ENCODE results near the gene MORN1. TPM values are rescaled to one million over a fixed set of nuclear protein-coding genes. Genes with fewer than 3 reads are reported as not detected.

MORN1 gene
- polyA plus RNA-seq, 3 donors from 2014 or later = 0.89 to 4.0 (median 3.9) TPM

DNA sequence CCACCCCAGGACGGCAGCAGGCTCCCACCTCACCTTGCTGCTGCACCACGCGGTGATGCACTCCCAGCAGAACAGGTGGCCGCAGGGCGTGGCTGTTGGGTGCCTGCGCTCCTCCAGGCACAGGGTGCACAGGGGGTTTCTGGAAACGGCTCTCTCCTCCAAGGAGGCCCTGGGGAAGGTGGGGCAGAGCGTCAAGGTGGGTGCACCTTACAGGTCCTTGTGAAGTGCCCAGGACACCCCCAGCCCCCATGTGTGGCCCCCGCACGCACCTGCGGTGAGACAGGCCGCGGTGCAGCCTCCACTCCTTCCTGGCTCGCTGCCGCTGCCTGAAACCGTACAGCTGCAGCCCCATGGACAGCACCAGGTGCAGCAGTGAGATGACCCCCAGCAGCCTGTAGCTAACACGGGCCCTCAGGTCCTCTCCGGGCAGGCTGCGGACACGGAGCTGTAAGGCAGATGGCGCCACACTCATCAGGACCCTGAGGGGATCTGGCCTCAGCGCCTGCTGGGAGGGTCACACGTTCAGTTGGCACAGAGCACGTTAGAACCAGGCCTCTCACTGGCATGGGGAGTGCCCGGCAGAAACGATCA is 15.2 kb upstream of the MORN1 start:
- Mint-ChIP-seq H3K36me3 (peaks cover 6 to 9% (median 7%) of the 10 kb centered on the region in 3 donors), H3K27me3 (ENCODE audit: low read depth in 3 of 3) (peaks cover 0 to 3% (median 0%) of the 10 kb centered on the region in 3 donors), H3K27ac (no peak overlapping the region), H3K9me3 (no peaks in the 10 kb centered on the region), H3K4me3 (no peak overlapping the region), H3K4me1 (peaks cover 12 to 20% of the 10 kb centered on the region in 2 donors)
- DNase-seq = no peak

DNA sequence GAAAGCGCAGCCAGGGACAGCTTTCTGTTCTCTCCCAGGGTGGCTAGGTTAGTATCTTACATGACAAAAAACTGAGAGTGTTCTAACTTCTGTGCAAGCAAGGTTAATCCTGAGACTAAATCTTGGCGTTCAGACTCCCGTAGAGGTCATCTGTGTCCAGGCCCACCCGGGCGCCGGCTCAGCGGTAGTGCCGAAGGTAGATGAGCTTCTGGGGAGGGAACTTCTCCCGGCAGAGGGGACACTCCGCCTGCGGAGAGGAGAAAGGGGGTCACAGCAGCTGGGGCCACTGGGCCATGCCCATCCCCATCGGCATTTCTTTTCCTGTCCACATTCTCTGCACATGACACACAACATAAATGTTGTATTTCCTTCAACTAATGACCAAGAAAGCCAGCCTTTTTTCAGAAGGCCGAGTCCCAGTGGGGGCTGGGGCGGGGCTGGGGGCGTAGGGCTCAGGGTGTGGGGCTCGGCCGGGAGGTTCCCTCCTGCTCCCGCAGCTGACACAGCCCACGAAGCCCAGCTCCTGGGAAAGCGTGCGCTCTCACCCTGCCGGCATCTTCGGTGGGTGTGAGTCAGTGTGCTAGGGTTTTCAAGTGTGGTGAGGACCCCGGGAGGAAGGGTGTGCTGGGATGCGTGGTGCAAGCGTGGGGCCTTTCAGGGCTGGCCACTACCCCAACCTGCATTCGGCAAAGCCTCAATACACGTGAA is 14.4 kb upstream of the MORN1 start:
- no peak for DNase-seq
- Mint-ChIP-seq H3K4me3 (no peak overlapping the region), H3K9me3 (no peaks in the 10 kb centered on the region), H3K4me1 (peaks cover 10 to 17% of the 10 kb centered on the region in 2 donors), H3K27me3 (ENCODE audit: low read depth in 3 of 3) (peaks cover 0 to 3% (median 0%) of the 10 kb centered on the region in 3 donors), H3K27ac (no peak overlapping the region), H3K36me3 (peaks cover 6 to 9% (median 7%) of the 10 kb centered on the region in 3 donors)

DNA sequence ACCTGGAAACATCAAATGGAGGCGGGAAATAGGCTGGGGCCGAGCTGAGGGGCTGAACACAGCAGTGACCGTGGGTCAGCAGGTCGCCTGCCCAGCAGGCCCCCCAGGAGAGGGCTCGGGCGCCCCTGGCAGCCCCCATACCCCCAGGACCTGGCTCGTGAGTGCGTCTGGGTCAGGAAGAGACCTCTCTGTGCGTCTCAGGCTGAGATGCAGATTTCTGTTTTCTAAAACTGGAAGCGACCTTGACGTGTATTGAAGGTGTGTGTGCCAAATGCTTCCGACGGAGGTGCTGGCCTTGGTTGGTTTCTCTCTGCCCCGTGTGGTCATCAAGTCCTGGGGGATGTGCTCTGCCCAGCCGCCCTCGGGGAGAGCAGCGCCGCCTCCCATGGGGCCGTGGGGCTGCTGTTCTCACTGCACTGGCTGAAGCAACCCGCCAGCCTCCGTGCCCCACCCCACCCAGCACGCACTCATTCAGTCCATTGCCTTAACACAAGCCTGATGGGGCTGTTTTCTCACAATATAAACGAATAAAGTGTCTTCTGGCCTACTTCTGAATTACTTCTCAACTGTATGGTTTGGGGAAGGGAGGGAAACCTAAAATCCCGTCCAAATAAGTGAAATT is 13.6 kb upstream of the MORN1 start:
- H3K4me3 Mint-ChIP-seq = no peak overlapping the region
- peaks cover 0 to 3% (median 0%) of the 10 kb centered on the region in 3 donors for H3K27me3 Mint-ChIP-seq (ENCODE audit: low read depth in 3 of 3)
- peaks cover 12 to 15% of the 10 kb centered on the region in 2 donors for H3K4me1 Mint-ChIP-seq
- DNase-seq = no peak
- H3K9me3 Mint-ChIP-seq = no peaks in the 10 kb centered on the region
- H3K27ac Mint-ChIP-seq = peak overlapping the region in 1 of 6 donors; percentile 66
- peaks cover 6 to 15% (median 7%) of the 10 kb centered on the region in 3 donors for H3K36me3 Mint-ChIP-seq

DNA sequence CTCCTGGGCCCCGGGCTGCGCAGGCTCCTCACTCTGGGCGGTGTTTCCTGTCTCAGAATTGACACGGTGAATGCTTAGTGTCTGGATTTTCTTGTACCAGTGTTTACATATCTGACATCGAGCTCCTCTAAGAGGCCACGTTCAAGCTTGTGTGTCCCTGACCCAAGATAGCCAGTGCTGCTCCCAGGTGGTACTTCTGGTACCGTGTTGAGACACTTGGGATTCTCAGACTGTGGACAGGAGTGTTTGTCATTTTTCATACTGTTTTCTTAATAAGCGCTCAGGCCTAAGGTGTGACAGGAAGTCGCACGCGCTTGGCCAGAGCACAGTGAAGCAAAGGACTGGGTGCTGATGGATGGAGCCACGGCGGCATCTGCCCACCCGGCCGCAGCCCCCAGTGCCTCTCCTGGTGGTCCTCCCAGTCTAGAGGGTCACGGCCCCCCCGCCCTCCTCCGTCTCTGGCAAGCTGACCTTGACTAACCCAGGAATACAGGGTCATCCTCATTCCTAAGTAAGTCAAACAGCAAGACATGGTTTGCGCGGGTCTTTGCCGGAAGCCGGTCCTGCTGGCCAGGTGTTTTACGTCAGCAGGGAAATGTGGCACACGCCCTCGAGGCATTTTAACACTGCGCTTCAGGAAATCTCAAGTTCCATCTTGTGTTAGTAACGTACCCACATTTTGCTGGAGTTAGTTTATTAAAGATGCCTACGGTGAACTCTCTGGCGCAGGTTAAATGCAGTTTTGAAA is 13.0 kb upstream of the MORN1 start:
- peaks cover 6 to 17% (median 9%) of the 10 kb centered on the region in 3 donors for H3K36me3 Mint-ChIP-seq
- H3K9me3 Mint-ChIP-seq = no peaks in the 10 kb centered on the region
- H3K27me3 Mint-ChIP-seq (ENCODE audit: low read depth in 3 of 3) = peaks cover 0 to 2% (median 0%) of the 10 kb centered on the region in 3 donors
- no peak for DNase-seq
- H3K4me1 Mint-ChIP-seq = peaks cover 12 to 18% of the 10 kb centered on the region in 2 donors
- peak overlapping the region; percentile 46 to 83 (median 62) for H3K27ac Mint-ChIP-seq
- H3K4me3 Mint-ChIP-seq = no peak overlapping the region

DNA sequence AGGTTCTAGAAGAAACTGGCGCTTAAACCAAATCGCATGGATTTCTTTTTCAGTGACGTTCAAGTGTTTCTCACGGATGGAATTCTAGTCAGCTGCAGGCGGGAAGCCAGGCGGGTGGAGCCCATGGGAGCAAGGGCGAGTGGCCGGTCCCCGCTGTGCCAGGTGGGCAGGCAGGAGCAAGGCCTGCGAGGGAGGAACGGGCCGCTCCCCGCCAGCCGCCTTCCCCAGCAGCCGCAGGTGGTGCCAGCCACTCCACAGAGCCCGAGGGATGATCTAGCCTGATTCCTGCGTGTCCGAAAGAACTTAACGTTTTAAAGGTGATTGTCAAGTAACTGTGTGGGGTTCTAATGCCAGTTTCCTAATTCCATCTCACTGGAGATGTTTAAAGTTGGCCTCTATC is 11.9 kb upstream of the MORN1 start:
- H3K36me3 Mint-ChIP-seq = peaks cover 6 to 21% (median 13%) of the 10 kb centered on the region in 3 donors
- H3K27me3 Mint-ChIP-seq (ENCODE audit: low read depth in 3 of 3) = peaks cover 0 to 2% (median 0%) of the 10 kb centered on the region in 3 donors
- peak overlapping the region in 1 of 6 donors; percentile 62 for H3K27ac Mint-ChIP-seq
- no peak for DNase-seq
- H3K9me3 Mint-ChIP-seq = no peaks in the 10 kb centered on the region
- H3K4me3 Mint-ChIP-seq = no peak overlapping the region
- peaks cover 16 to 22% of the 10 kb centered on the region in 2 donors for H3K4me1 Mint-ChIP-seq

DNA sequence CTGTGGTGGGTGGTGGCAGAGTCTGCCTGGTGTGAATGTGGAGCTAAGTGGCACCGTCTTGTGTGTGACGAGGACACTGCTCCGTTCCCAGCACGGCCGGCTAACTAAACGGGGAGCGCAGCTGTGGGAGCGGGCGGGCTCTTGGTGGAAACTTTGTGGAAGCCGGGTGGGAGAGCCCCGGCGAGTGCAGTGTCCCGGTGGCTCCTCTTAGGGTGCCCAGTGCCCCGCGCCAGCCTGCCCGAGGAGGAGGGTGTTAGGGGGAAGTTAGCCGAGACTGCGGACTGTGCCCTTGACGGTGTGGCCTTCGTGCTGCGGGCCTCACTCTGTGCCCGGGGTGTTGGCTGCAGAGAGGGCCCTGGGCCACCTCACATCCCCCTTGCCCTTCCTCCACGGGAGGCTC is 11.1 kb upstream of the MORN1 start:
- peaks cover 16 to 28% of the 10 kb centered on the region in 2 donors for H3K4me1 Mint-ChIP-seq
- DNase-seq = no peak
- peaks cover 6 to 21% (median 13%) of the 10 kb centered on the region in 3 donors for H3K36me3 Mint-ChIP-seq
- peaks cover 0 to 2% (median 0%) of the 10 kb centered on the region in 3 donors for H3K27me3 Mint-ChIP-seq (ENCODE audit: low read depth in 3 of 3)
- H3K4me3 Mint-ChIP-seq = no peak overlapping the region
- H3K9me3 Mint-ChIP-seq = no peaks in the 10 kb centered on the region
- peak overlapping the region in 1 of 6 donors; percentile 60 for H3K27ac Mint-ChIP-seq

DNA sequence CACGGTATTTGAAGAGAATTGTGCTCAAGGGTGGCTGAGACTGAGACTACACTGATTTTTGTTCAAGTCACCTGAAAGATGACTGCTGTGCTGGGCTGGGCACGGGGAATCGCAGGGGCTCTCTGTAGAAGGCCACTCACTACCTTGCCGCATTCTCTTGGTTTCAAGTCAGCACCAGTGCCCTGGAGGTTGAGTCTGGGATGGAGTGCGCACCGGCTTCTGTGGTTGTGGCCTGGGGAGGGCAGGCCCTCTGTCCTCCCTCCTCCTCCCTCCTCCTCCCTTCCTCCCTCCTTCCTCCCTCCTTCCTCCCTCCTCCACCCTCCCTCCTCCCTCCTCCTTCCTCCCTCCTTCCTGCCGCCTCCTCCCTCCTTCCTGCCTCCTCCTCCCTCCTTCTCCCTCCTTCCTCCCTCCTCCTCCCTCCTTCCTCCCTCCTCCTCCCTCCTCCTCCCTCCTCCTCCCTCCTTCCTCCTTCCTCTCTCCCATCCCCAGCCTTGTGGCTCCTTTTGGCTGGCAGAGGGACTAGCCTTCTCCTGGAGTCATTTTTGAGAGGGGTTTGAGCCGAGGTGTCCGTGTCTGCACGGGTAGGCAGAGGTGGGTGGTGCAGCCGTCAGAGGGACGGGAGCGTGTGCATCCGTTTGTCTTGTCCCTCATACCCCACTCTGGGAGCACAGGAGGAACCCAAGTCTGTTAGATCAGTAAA is 9.7 kb upstream of the MORN1 start:
- H3K36me3 Mint-ChIP-seq = peaks cover 6 to 25% (median 13%) of the 10 kb centered on the region in 3 donors
- H3K27ac Mint-ChIP-seq = peak overlapping the region in 5 of 6 donors; percentile 45 to 57 (median 52)
- peaks cover 18 to 39% of the 10 kb centered on the region in 2 donors for H3K4me1 Mint-ChIP-seq
- no peak for DNase-seq
- H3K9me3 Mint-ChIP-seq = no peaks in the 10 kb centered on the region
- no peak overlapping the region for H3K4me3 Mint-ChIP-seq
- H3K27me3 Mint-ChIP-seq (ENCODE audit: low read depth in 3 of 3) = no peaks in the 10 kb centered on the region

DNA sequence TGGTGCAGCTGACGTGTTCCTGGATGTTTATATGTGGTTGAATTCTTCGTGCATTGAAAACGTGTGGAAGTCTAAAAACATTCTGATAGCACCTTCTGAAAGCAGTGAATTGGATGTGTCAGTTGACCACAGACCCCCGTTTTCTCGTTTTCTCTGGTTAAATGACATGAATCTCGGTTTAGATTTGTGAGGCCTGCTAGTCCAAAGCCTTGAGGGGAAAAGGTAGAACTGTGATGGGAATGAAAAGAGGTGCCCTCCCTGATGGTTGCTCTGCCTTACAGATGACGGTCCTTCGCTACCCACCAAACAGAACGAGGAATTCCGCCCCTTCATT is 9.2 kb upstream of the MORN1 start:
- Mint-ChIP-seq H3K9me3 (no peaks in the 10 kb centered on the region), H3K27me3 (ENCODE audit: low read depth in 3 of 3) (no peaks in the 10 kb centered on the region), H3K4me1 (peaks cover 18 to 40% of the 10 kb centered on the region in 2 donors), H3K4me3 (no peak overlapping the region), H3K36me3 (peaks cover 6 to 25% (median 13%) of the 10 kb centered on the region in 3 donors), H3K27ac (peak overlapping the region in 4 of 6 donors; percentile 45 to 57 (median 47))
- no peak for DNase-seq

DNA sequence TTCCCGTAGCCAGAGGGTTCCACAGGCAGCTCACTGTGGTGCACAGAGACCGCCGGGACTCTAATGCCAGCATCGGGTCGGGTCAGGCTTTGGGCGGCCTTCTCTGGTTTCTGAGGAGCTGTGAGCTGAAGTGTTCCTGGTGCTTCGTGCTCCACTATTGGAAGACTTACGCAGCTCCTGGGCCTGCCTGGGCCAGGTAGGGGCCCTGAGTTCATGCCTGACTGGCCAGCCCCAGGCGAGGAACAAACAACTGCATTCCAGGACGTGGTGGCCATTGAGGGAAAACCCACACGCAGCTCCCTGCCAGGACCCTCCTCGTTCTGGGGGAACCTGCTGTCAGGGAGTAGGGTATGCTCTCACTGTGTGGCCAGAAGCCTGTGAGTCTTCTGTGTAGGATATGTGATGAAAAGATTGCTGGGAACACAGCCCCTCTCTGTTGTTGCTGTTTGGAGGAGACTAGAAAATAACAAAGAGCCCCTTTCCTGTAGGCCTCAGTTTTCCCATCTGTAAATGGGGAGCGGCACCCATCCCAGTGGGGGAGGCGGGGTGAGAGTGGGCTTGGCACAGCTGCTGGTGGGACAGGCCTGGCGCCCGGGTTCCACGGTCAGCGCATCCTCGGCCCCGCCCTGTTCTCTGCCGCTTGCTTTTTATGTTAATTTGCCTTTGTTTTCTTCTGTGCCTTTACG is 8.7 kb upstream of the MORN1 start:
- DNase-seq = no peak
- H3K4me1 Mint-ChIP-seq = peaks cover 20 to 43% of the 10 kb centered on the region in 2 donors
- no peaks in the 10 kb centered on the region for H3K27me3 Mint-ChIP-seq (ENCODE audit: low read depth in 3 of 3)
- H3K9me3 Mint-ChIP-seq = no peaks in the 10 kb centered on the region
- H3K36me3 Mint-ChIP-seq = peaks cover 6 to 25% (median 13%) of the 10 kb centered on the region in 3 donors
- peak overlapping the region in 1 of 6 donors; percentile 49 for H3K27ac Mint-ChIP-seq
- no peak overlapping the region for H3K4me3 Mint-ChIP-seq

DNA sequence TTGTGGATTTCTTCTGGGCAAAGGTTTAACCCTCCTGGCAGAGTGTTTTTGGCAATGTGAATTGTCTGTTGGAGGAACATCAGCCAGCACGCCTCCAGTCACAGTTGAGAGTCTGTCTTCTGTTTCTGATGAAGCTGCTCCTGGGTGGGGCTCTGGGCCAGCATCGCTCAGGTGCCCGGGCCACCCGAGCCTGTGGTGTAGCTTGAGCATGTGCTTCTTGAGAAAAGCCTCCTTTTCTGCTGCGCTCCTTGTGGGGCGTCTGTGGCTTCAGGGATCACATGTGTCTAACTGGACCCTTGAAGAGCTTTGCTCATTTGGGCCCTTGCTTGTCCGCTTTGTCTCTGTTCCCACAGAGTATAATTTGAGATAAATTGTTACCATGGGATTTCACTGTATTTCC is 7.5 kb upstream of the MORN1 start:
- Mint-ChIP-seq H3K4me3 (no peak overlapping the region), H3K27ac (peak overlapping the region in 1 of 6 donors; percentile 40), H3K27me3 (ENCODE audit: low read depth in 3 of 3) (no peaks in the 10 kb centered on the region), H3K36me3 (peaks cover 6 to 25% (median 13%) of the 10 kb centered on the region in 3 donors), H3K9me3 (no peaks in the 10 kb centered on the region), H3K4me1 (peaks cover 23 to 50% of the 10 kb centered on the region in 2 donors)
- no peak for DNase-seq

DNA sequence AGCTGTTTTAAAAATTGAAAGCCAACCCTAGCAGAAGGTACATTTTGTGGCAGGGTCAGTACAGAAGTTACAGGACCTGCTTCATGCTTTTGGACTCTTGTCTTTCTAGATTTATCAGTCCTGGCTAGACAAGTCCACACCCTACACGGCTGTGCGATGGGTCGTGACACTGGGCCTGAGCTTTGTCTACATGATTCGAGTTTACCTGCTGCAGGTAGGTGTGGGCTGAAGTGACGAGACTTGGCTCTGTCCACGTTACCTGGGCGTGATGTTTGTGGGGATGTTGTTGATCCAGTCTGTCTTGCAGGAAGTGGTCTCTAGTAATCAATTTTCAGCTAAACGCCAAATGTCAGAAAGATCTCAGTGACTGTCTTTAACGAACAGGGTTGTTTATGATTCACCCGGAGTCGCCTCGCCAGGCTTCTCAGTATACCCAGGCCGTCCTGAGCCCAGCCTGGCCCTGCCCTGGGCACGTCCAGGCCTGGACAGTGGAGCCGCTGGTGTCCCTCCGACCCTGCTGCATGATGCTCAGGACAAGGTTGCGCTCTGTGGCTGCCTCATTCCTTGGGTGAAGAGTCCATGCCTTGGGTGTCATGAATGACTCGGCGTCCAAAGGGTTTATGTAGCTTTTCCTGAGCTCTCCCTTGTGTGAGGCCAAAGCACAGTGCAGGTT is 5.8 kb upstream of the MORN1 start:
- Mint-ChIP-seq H3K27me3 (ENCODE audit: low read depth in 3 of 3) (no peaks in the 10 kb centered on the region), H3K4me1 (peaks cover 36 to 65% of the 10 kb centered on the region in 2 donors), H3K36me3 (peaks cover 3 to 23% (median 7%) of the 10 kb centered on the region in 3 donors), H3K9me3 (no peaks in the 10 kb centered on the region), H3K4me3 (no peak overlapping the region), H3K27ac (peak overlapping the region in 3 of 6 donors; percentile 34 to 80 (median 58))
- no peak for DNase-seq

DNA sequence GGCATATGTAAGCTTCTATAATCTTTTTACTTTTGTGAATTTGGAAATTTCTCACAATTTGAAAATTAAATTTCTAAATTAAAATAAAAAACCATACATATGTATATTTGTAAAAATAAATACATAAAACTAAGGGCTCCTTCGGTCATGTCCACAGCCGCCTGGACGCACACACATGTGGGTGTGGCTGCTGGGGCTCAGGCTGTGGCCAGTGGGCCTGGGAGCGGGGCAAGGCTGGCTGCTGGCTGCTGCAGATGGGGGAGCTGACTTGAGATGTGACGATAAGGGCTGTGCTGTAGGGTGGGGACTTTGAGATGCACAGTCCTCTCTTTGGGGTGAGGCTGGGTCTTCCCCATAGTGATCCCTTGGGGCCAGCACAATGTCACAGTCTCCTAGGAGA is 5.1 kb upstream of the MORN1 start:
- Mint-ChIP-seq H3K4me1 (peaks cover 35 to 66% of the 10 kb centered on the region in 2 donors), H3K4me3 (no peak overlapping the region), H3K27me3 (ENCODE audit: low read depth in 3 of 3) (peaks cover 0 to 1% (median 0%) of the 10 kb centered on the region in 3 donors), H3K9me3 (no peaks in the 10 kb centered on the region), H3K36me3 (peaks cover 0 to 23% (median 6%) of the 10 kb centered on the region in 3 donors), H3K27ac (peak overlapping the region in 2 of 6 donors; percentile 34 to 48)
- no peak for DNase-seq
